Liver (tissue), 9 donors: ENCODE results near the gene AUNIP. TPM values are rescaled to one million over a fixed set of nuclear protein-coding genes. Genes with fewer than 3 reads are reported as not detected.

Experiments used
- DNase-seq: peaks from one replicate; pipeline ENCODE4 v3.0.0-alpha.2; 2017; ENCODE audit warnings: low spot score
- H3K27ac ChIP-seq, 2 donors: one replicate each; pipeline ENCODE4 v1.7.0; 2013; ENCODE audit warnings: inconsistent platforms in 2 of 2, low read length in 2 of 2, control low read depth in 1 of 2, low read depth in 1 of 2, mild to moderate bottlenecking in 1 of 2
- H3K27me3 ChIP-seq, 4 donors: one replicate each; pipeline versions ENCODE4 v1.6.1 to v1.7.0; 2013; ENCODE audit warnings: low read length in 3 of 4, inconsistent platforms in 1 of 4, mild to moderate bottlenecking in 1 of 4, moderate library complexity in 1 of 4; ENCODE audit not compliant: control insufficient read depth in 4 of 4, insufficient read depth in 4 of 4
- H3K36me3 ChIP-seq, 4 donors: one replicate each; pipeline versions ENCODE4 v1.6.1 to v1.7.0; 2013; ENCODE audit warnings: low read length in 3 of 4, mild to moderate bottlenecking in 3 of 4, low read depth in 1 of 4, moderate library complexity in 1 of 4; ENCODE audit not compliant: control insufficient read depth in 4 of 4, insufficient read depth in 3 of 4
- H3K4me1 ChIP-seq, 4 donors: one replicate each; pipeline versions ENCODE4 v1.6.1 to v1.7.0; 2013; ENCODE audit warnings: low read length in 3 of 4, mild to moderate bottlenecking in 3 of 4, moderate library complexity in 1 of 4; ENCODE audit not compliant: control insufficient read depth in 4 of 4, insufficient read depth in 4 of 4
- H3K4me3 ChIP-seq, 3 donors: one replicate each; pipeline versions ENCODE4 v1.6.1 to v1.7.0; 2013; ENCODE audit warnings: low read length in 3 of 3, control low read depth in 1 of 3, low read depth in 1 of 3, mild to moderate bottlenecking in 1 of 3
- H3K9ac ChIP-seq, 2 donors: one replicate each; pipeline ENCODE4 v1.7.0; 2013; ENCODE audit warnings: low read length in 2 of 2, mild to moderate bottlenecking in 2 of 2, moderate library complexity in 2 of 2, control low read depth in 1 of 2, low read depth in 1 of 2
- H3K9me3 ChIP-seq, 4 donors: one replicate each; pipeline versions ENCODE4 v1.6.1 to v1.7.0; 2013; ENCODE audit warnings: low read length in 3 of 4; ENCODE audit not compliant: control insufficient read depth in 4 of 4
- ATF3 ChIP-seq: IDR thresholded peaks from 2 replicates; pipeline ENCODE4 v1.6.1; 2016; ENCODE audit warnings: antibody characterized with exemption
- CTCF ChIP-seq: fragments of 150-350 bp; IDR thresholded peaks from 2 replicates; pipeline ENCODE4 v1.5.1; 2017; ENCODE audit warnings: improper control_type of control experiment, low read depth, low read length; ENCODE audit not compliant: missing input control
- FOXA2 ChIP-seq: IDR thresholded peaks from 2 replicates; pipeline ENCODE4 v1.6.1; 2016; ENCODE audit warnings: antibody characterized with exemption
- GABPA ChIP-seq, 2 donors: IDR thresholded peaks in 1 of 2; conservative IDR thresholded peaks in 1 of 2; 2 replicates each; pipeline ENCODE4 v1.6.1; 2016; ENCODE audit warnings: antibody characterized with exemption in 2 of 2, mild to moderate bottlenecking in 1 of 2, moderate library complexity in 1 of 2
- HNF4G ChIP-seq: IDR thresholded peaks from 2 replicates; pipeline ENCODE4 v1.6.1; 2016; ENCODE audit warnings: antibody characterized with exemption
- RAD21 ChIP-seq, 2 donors: IDR thresholded peaks; 2 replicates each; pipeline ENCODE4 v1.6.1; 2016; ENCODE audit warnings: antibody characterized with exemption in 2 of 2, mild to moderate bottlenecking in 2 of 2
- REST ChIP-seq: IDR thresholded peaks from 2 replicates; pipeline ENCODE4 v1.6.1; 2016; ENCODE audit warnings: antibody characterized with exemption, mild to moderate bottlenecking
- RXRA ChIP-seq, 2 donors: IDR thresholded peaks; 2 replicates each; pipeline ENCODE4 v1.6.1; 2017 to 2018; ENCODE audit warnings: antibody characterized with exemption in 2 of 2, mild to moderate bottlenecking in 1 of 2
- SP1 ChIP-seq: IDR thresholded peaks from 2 replicates; pipeline ENCODE4 v1.6.1; 2018; ENCODE audit warnings: antibody characterized with exemption, mild to moderate bottlenecking
- TAF1 ChIP-seq: conservative IDR thresholded peaks from 2 replicates; pipeline ENCODE4 v1.6.1; 2016; ENCODE audit warnings: antibody characterized with exemption, mild to moderate bottlenecking
- ZBTB33 ChIP-seq: IDR thresholded peaks from 2 replicates; pipeline ENCODE4 v1.6.1; 2016; ENCODE audit warnings: antibody characterized with exemption
- WGBS: extraction: QIAGEN DNeasy Blood & Tissue Kit; methylation state at CpG from one replicate; pipeline ENCODE4 v1.1.7; 2013; 5-methylcytosine and 5-hydroxymethylcytosine counted together
- polyA plus RNA-seq, 2 donors: library from polyadenylated mRNA; stranded (reverse) in 1 of 2; unstranded in 1 of 2; fragments of 200-250 nt in 1 of 2; fragments of >200 nt in 1 of 2; fragmentation: Nextera tagmentation in 1 of 2; extraction: Ambion mirVana in 1 of 2; gene quantifications; one replicate each; pipeline versions ENCODE4 v1.2.1 to v1.2.3, GENCODE V29; 2013 to 2015
- total RNA-seq, 2 donors: library from RNA; depleted of rRNA; stranded (reverse); fragments of >200 nt; gene quantifications; one replicate each; pipeline ENCODE4 v1.2.3, GENCODE V29; 2014
- donor health status: healthy.
- donor health status: healthy.
- donor health status: healthy.
- donor health status: healthy.
- donor health status: healthy.

Gene AUNIP
- total and polyA plus RNA-seq, 4 donors = 0.18 to 9.0 (median 0.56) TPM; not detected in 1

- TF ChIP-seq FOXA2 (no peak), CTCF (no peak), GABPA (IDR thresholded peaks at IDR 0.05 in 1 of 2, conservative IDR thresholded peaks at IDR 0.05 in 1 of 2) (no peak)
Measured at GRCh38 chr1:25809929-25810328, 49.3 kb downstream of the AUNIP start (continued).

GRCh38 chr1:25809283-25809926 lies 49.9 kb downstream of the AUNIP start:
- H3K9me3 ChIP-seq = no peaks in the 10 kb centered on the region
- DNase-seq = no peak
- H3K27me3 ChIP-seq = no peaks in the 10 kb centered on the region
- no peaks in the 10 kb centered on the region for H3K4me1 ChIP-seq
- no peak overlapping the region for H3K4me3 ChIP-seq
- no peak overlapping the region for H3K9ac ChIP-seq
- TF ChIP-seq RXRA (IDR thresholded peaks at IDR 0.05) = no peak
- no peak for TF ChIP-seq SP1
- TF ChIP-seq ZBTB33 = no peak
- no peak for TF ChIP-seq TAF1
- no peak for TF ChIP-seq HNF4G
- TF ChIP-seq REST = no peak
- H3K36me3 ChIP-seq = peaks cover 0 to 24% (median 5%) of the 10 kb centered on the region in 4 donors
- 89% methylated on average over 18 of the region's 18 CpGs for WGBS
- no peak overlapping the region for H3K27ac ChIP-seq

- Histone ChIP-seq H3K4me1 (no peaks in the 10 kb centered on the region), H3K4me3 (no peak overlapping the region), H3K36me3 (peaks cover 0 to 18% (median 5%) of the 10 kb centered on the region in 4 donors), H3K27me3 (no peaks in the 10 kb centered on the region), H3K27ac (no peak overlapping the region), H3K9me3 (no peaks in the 10 kb centered on the region), H3K9ac (no peak overlapping the region)
- DNase-seq = no peak
- TF ChIP-seq ATF3 (no peak), REST (no peak), SP1 (no peak), HNF4G (no peak), GABPA (IDR thresholded peaks at IDR 0.05 in 1 of 2, conservative IDR thresholded peaks at IDR 0.05 in 1 of 2) (no peak), FOXA2 (no peak), RAD21 (IDR thresholded peaks at IDR 0.05) (no peak), RXRA (IDR thresholded peaks at IDR 0.05) (no peak), CTCF (no peak)
- 94% methylated on average over 34 of the region's 34 CpGs for WGBS
Measured at GRCh38 chr1:25808481-25809244, 50.6 kb downstream of the AUNIP start.
